Measurements from ENCODE around the gene CDCA7L.

Gene CDCA7L

GRCh38 chr7:21908746-21909145, 37.0 kb downstream of the CDCA7L start:
- no peak for DNase-seq (ENCODE audit: extremely low spot score)
- ChIA-PET CTCF (no interaction called here), POLR2A (no interaction called here)
- TF ChIP-seq SP1 (IDR thresholded peaks at IDR 0.05) = no peak
- TF ChIP-seq LEF1 (IDR thresholded peaks at IDR 0.05; ENCODE audit: borderline replicate concordance) = no peak
- TF ChIP-seq BHLHE40 (IDR thresholded peaks at IDR 0.05; ENCODE audit: borderline replicate concordance) = no peak
- TF ChIP-seq ZNF384 (IDR thresholded peaks at IDR 0.05) = no peak
- no peak for TF ChIP-seq PKNOX1 (IDR thresholded peaks at IDR 0.05)
- TF ChIP-seq SUZ12 (IDR thresholded peaks at IDR 0.05) = no peak
- no peak for TF ChIP-seq ELF4 (IDR thresholded peaks at IDR 0.05)
- TF ChIP-seq FOXM1 (IDR thresholded peaks at IDR 0.05; ENCODE audit: borderline replicate concordance) = no peak
- TF ChIP-seq L3MBTL2 (conservative IDR thresholded peaks at IDR 0.05) = no peak
- no peak for TF ChIP-seq ARNT (IDR thresholded peaks at IDR 0.05)
- TF ChIP-seq CTBP1 (IDR thresholded peaks at IDR 0.05; ENCODE audit: borderline replicate concordance) = no peak
- no peak for TF ChIP-seq HDGF (IDR thresholded peaks at IDR 0.05; ENCODE audit: borderline replicate concordance)
- TF ChIP-seq TARDBP (IDR thresholded peaks at IDR 0.05) = no peak
- TF ChIP-seq NFRKB (IDR thresholded peaks at IDR 0.05) = no peak
- TF ChIP-seq FOXA1 (IDR thresholded peaks at IDR 0.05) = no peak

GRCh38 chr7:21903020-21903786, 42.5 kb downstream of the CDCA7L start:
- TF ChIP-seq SP1 (IDR thresholded peaks at IDR 0.05) = no peak
- no peak for TF ChIP-seq ARNT (IDR thresholded peaks at IDR 0.05)
- no peak for TF ChIP-seq FOXM1 (IDR thresholded peaks at IDR 0.05; ENCODE audit: borderline replicate concordance)
- TF ChIP-seq FOXK2 (IDR thresholded peaks at IDR 0.05) = no peak
- no peak for TF ChIP-seq CTBP1 (IDR thresholded peaks at IDR 0.05; ENCODE audit: borderline replicate concordance)
- TF ChIP-seq TARDBP (IDR thresholded peaks at IDR 0.05) = no peak
- no peak for TF ChIP-seq SUZ12 (IDR thresholded peaks at IDR 0.05)
- TF ChIP-seq FOXA1 (IDR thresholded peaks at IDR 0.05) = no peak
- no peak for TF ChIP-seq ZNF384 (IDR thresholded peaks at IDR 0.05)
- no peak for TF ChIP-seq LEF1 (IDR thresholded peaks at IDR 0.05; ENCODE audit: borderline replicate concordance)
- no peak for TF ChIP-seq NFRKB (IDR thresholded peaks at IDR 0.05)
- no peak for TF ChIP-seq ELF4 (IDR thresholded peaks at IDR 0.05)
- TF ChIP-seq HDGF (IDR thresholded peaks at IDR 0.05; ENCODE audit: borderline replicate concordance) = no peak
- POLR2A ChIA-PET = no interaction called here
- no peak for DNase-seq (ENCODE audit: extremely low spot score)
- CTCF ChIA-PET = no interaction called here

GRCh38 chr7:21902240-21902639, 43.5 kb downstream of the CDCA7L start:
- TF ChIP-seq SP1 (IDR thresholded peaks at IDR 0.05) (no peak), ELF4 (IDR thresholded peaks at IDR 0.05) (no peak), TARDBP (IDR thresholded peaks at IDR 0.05) (no peak), ARNT (IDR thresholded peaks at IDR 0.05) (no peak), BHLHE40 (IDR thresholded peaks at IDR 0.05; ENCODE audit: borderline replicate concordance) (no peak), CTBP1 (IDR thresholded peaks at IDR 0.05; ENCODE audit: borderline replicate concordance) (no peak), FOXM1 (IDR thresholded peaks at IDR 0.05; ENCODE audit: borderline replicate concordance) (no peak), ZNF384 (IDR thresholded peaks at IDR 0.05) (no peak), SUZ12 (IDR thresholded peaks at IDR 0.05) (no peak), L3MBTL2 (conservative IDR thresholded peaks at IDR 0.05) (no peak), NFRKB (IDR thresholded peaks at IDR 0.05) (no peak), HDGF (IDR thresholded peaks at IDR 0.05; ENCODE audit: borderline replicate concordance) (no peak), LEF1 (IDR thresholded peaks at IDR 0.05; ENCODE audit: borderline replicate concordance) (no peak), PKNOX1 (IDR thresholded peaks at IDR 0.05) (no peak), FOXA1 (IDR thresholded peaks at IDR 0.05) (no peak), FOXK2 (IDR thresholded peaks at IDR 0.05) (no peak)
- POLR2A ChIA-PET = no interaction called here
- DNase-seq (ENCODE audit: extremely low spot score) = no peak
- CTCF ChIA-PET = no interaction called here

- ChIA-PET POLR2A (interaction anchor here (0.8 kb wide), 1 partner anchor 47 kb away, joined by 3 read pairs; the partner anchor contains the start of gene CDCA7L), CTCF (no interaction called here)
- TF ChIP-seq HDGF (IDR thresholded peaks at IDR 0.05; ENCODE audit: borderline replicate concordance) (no peak), L3MBTL2 (conservative IDR thresholded peaks at IDR 0.05) (no peak), BHLHE40 (IDR thresholded peaks at IDR 0.05; ENCODE audit: borderline replicate concordance) (no peak), FOXM1 (IDR thresholded peaks at IDR 0.05; ENCODE audit: borderline replicate concordance) (no peak), NFRKB (IDR thresholded peaks at IDR 0.05) (no peak), ZNF384 (IDR thresholded peaks at IDR 0.05) (no peak), FOXK2 (IDR thresholded peaks at IDR 0.05) (no peak), ARNT (IDR thresholded peaks at IDR 0.05) (no peak), ELF4 (IDR thresholded peaks at IDR 0.05) (no peak), SP1 (IDR thresholded peaks at IDR 0.05) (no peak), CTBP1 (IDR thresholded peaks at IDR 0.05; ENCODE audit: borderline replicate concordance) (no peak), SUZ12 (IDR thresholded peaks at IDR 0.05) (no peak), LEF1 (IDR thresholded peaks at IDR 0.05; ENCODE audit: borderline replicate concordance) (no peak), PKNOX1 (IDR thresholded peaks at IDR 0.05) (no peak), TARDBP (IDR thresholded peaks at IDR 0.05) (no peak), FOXA1 (IDR thresholded peaks at IDR 0.05) (no peak)
- no peak for DNase-seq (ENCODE audit: extremely low spot score)
These were observed 47.3 kb downstream of the CDCA7L start for GRCh38 chr7:21898265-21898930.

- ChIA-PET CTCF (no interaction called here), POLR2A (no interaction called here)
- no peak for DNase-seq (ENCODE audit: extremely low spot score)
These were observed 52.3 kb downstream of the CDCA7L start for GRCh38 chr7:21893401-21893800.

More at GRCh38 chr7:21893401-21893800, 52.3 kb downstream of the CDCA7L start:
- TF ChIP-seq FOXK2 (IDR thresholded peaks at IDR 0.05) (no peak), L3MBTL2 (conservative IDR thresholded peaks at IDR 0.05) (no peak), ELF4 (IDR thresholded peaks at IDR 0.05) (no peak), ARNT (IDR thresholded peaks at IDR 0.05) (no peak), BHLHE40 (IDR thresholded peaks at IDR 0.05; ENCODE audit: borderline replicate concordance) (no peak), PKNOX1 (IDR thresholded peaks at IDR 0.05) (no peak), NFRKB (IDR thresholded peaks at IDR 0.05) (no peak), FOXM1 (IDR thresholded peaks at IDR 0.05; ENCODE audit: borderline replicate concordance) (no peak)

Data from HEK293T (cell line).